ENCODE results near the gene THAP12. TPM values are rescaled to one million over a fixed set of nuclear protein-coding genes. Genes with fewer than 3 reads are reported as not detected.

The THAP12 gene
- polyA plus RNA-seq, 1 donor (not counting 4 experiments of a cell fraction or from before 2014, with no cell fraction given), result 49.8 TPM

GRCh38 chr11:76371170-76371569, 9.8 kb downstream of the THAP12 start:
- peaks cover 6% of the 10 kb centered on the region for H4K20me1 ChIP-seq (ENCODE audit: control insufficient read depth, extremely low read depth, insufficient read depth, low read length)
- H3K4me3 ChIP-seq (ENCODE audit: control insufficient read depth in 2 of 3, extremely low read depth in 1 of 3, insufficient read depth in 2 of 3, low read depth in 1 of 3, low read length in 3 of 3), result no peak overlapping the region
- dilution Hi-C loops (cut with MboI; ENCODE audit: extremely low pct_ligation_motif_present, low sequenced_read_pairs), result no loop called here
- peak overlapping the region; percentile 19 for H3K27ac ChIP-seq (ENCODE audit: control insufficient read depth, insufficient read depth, low read length)
- DNase-seq (ENCODE audit: low read depth, low spot score) (no peak), FAIRE-seq (no peak)
- no peaks in the 10 kb centered on the region for H3K9me3 ChIP-seq (ENCODE audit: control insufficient read depth, low read depth, low read length)
- H3K27me3 ChIP-seq (ENCODE audit: control insufficient read depth, extremely low read depth, insufficient read depth, low read length), result no peaks in the 10 kb centered on the region
- H3K36me3 ChIP-seq (ENCODE audit: control insufficient read depth in 2 of 2, extremely low read depth in 1 of 2, insufficient read depth in 2 of 2, low read length in 2 of 2), result no peaks in the 10 kb centered on the region
- no peaks in the 10 kb centered on the region for H3K9me1 ChIP-seq (ENCODE audit: control insufficient read depth, extremely low read depth, insufficient read depth, low read length)
- H3K79me2 ChIP-seq (ENCODE audit: control insufficient read depth, insufficient read depth, low read length), result peaks cover 88% of the 10 kb centered on the region
- TF ChIP-seq EZH2 (IDR thresholded peaks at IDR 0.05; ENCODE audit: low read length) (no peak), CTCF (optimal IDR thresholded peaks at IDR 0.05 in 1 of 3, IDR thresholded peaks at IDR 0.05 in 1 of 3, conservative IDR thresholded peaks at IDR 0.05 in 1 of 3; ENCODE audit: extremely low read depth in 1 of 3, insufficient read depth in 2 of 3, low read length in 3 of 3) (no peak)
- H3K4me2 ChIP-seq (ENCODE audit: control insufficient read depth, extremely low read depth, insufficient read depth, low read depth, low read length), result peak overlapping the region; percentile 23
- H3K9ac ChIP-seq (ENCODE audit: control insufficient read depth, extremely low read depth, insufficient read depth, low read length), result no peak overlapping the region
- H3K4me1 ChIP-seq (ENCODE audit: control insufficient read depth, extremely low read depth, insufficient read depth, low read length), result peaks cover 9% of the 10 kb centered on the region
- H2AFZ ChIP-seq (ENCODE audit: control insufficient read depth, low read length), result no peak overlapping the region

- dilution Hi-C loops (cut with MboI; ENCODE audit: extremely low pct_ligation_motif_present, low sequenced_read_pairs), result no loop called here
- Histone ChIP-seq H3K36me3 (ENCODE audit: control insufficient read depth in 2 of 2, extremely low read depth in 1 of 2, insufficient read depth in 2 of 2, low read length in 2 of 2) (no peaks in the 10 kb centered on the region), H3K27me3 (ENCODE audit: control insufficient read depth, extremely low read depth, insufficient read depth, low read length) (no peaks in the 10 kb centered on the region), H3K4me1 (ENCODE audit: control insufficient read depth, extremely low read depth, insufficient read depth, low read length) (peaks cover 9% of the 10 kb centered on the region), H3K79me2 (ENCODE audit: control insufficient read depth, insufficient read depth, low read length) (peaks cover 86% of the 10 kb centered on the region), H3K9me3 (ENCODE audit: control insufficient read depth, low read depth, low read length) (no peaks in the 10 kb centered on the region), H3K27ac (ENCODE audit: control insufficient read depth, insufficient read depth, low read length) (no peak overlapping the region), H3K9me1 (ENCODE audit: control insufficient read depth, extremely low read depth, insufficient read depth, low read length) (no peaks in the 10 kb centered on the region), H4K20me1 (ENCODE audit: control insufficient read depth, extremely low read depth, insufficient read depth, low read length) (peaks cover 6% of the 10 kb centered on the region), H3K4me2 (ENCODE audit: control insufficient read depth, extremely low read depth, insufficient read depth, low read depth, low read length) (no peak overlapping the region), H3K9ac (ENCODE audit: control insufficient read depth, extremely low read depth, insufficient read depth, low read length) (no peak overlapping the region), H2AFZ (ENCODE audit: control insufficient read depth, low read length) (no peak overlapping the region), H3K4me3 (ENCODE audit: control insufficient read depth in 2 of 3, extremely low read depth in 1 of 3, insufficient read depth in 2 of 3, low read depth in 1 of 3, low read length in 3 of 3) (no peak overlapping the region)
- FAIRE-seq (no peak), DNase-seq (ENCODE audit: low read depth, low spot score) (no peak)
- TF ChIP-seq EZH2 (IDR thresholded peaks at IDR 0.05; ENCODE audit: low read length) (no peak), CTCF (optimal IDR thresholded peaks at IDR 0.05 in 1 of 3, IDR thresholded peaks at IDR 0.05 in 1 of 3, conservative IDR thresholded peaks at IDR 0.05 in 1 of 3; ENCODE audit: extremely low read depth in 1 of 3, insufficient read depth in 2 of 3, low read length in 3 of 3) (no peak)
Observed at GRCh38 chr11:76369406-76369805, 11.5 kb downstream of the THAP12 start.

Measured in keratinocyte (primary cell).